Keratinocyte (primary cell): ENCODE measurements around the gene PDE8A. TPM values are rescaled to one million over a fixed set of nuclear protein-coding genes. Genes with fewer than 3 reads are reported as not detected.

Source experiments
- DNase-seq: peaks from one replicate; pipeline ENCODE4 v3.0.0-alpha.2; 2011; ENCODE audit warnings: low read depth, missing footprints, low spot score
- FAIRE-seq: peaks from 2 replicates; lab custom pipeline; 2011; peaks lifted over from hg19 to GRCh38; lab: Jason Lieb, UNC
- H2AFZ ChIP-seq: 2 replicates; pipeline ENCODE4 v1.6.0; 2012; ENCODE audit warnings: low read length, control low read depth, inconsistent platforms; ENCODE audit not compliant: control insufficient read depth
- H3K27ac ChIP-seq: 2 replicates; pipeline ENCODE4 v1.5.1; 2011; ENCODE audit warnings: low read length; ENCODE audit not compliant: control insufficient read depth, insufficient read depth
- H3K27me3 ChIP-seq: 3 replicates; pipeline ENCODE4 v1.6.0; 2011; ENCODE audit warnings: low read length; ENCODE audit not compliant: control insufficient read depth, insufficient read depth; ENCODE audit errors: extremely low read depth
- H3K36me3 ChIP-seq, 2 experiments: 2 replicates in 1 of 2; 3 replicates in 1 of 2; pipeline ENCODE4 v1.5.1; 2011; ENCODE audit warnings: low read length in 2 of 2, mild to moderate bottlenecking in 1 of 2; ENCODE audit not compliant: control insufficient read depth in 2 of 2, insufficient read depth in 2 of 2; ENCODE audit errors: extremely low read depth in 1 of 2
- H3K4me1 ChIP-seq: 3 replicates; pipeline ENCODE4 v1.5.1; 2011; ENCODE audit warnings: low read length; ENCODE audit not compliant: control insufficient read depth, insufficient read depth; ENCODE audit errors: extremely low read depth
- H3K4me2 ChIP-seq: 3 replicates; pipeline ENCODE4 v1.6.0; 2011; ENCODE audit warnings: low read depth, low read length; ENCODE audit not compliant: control insufficient read depth, insufficient read depth; ENCODE audit errors: extremely low read depth
- H3K4me3 ChIP-seq, 3 experiments: fragments of 200-600 bp in 1 of 3; sonication (generic) in 1 of 3; 2 replicates in 2 of 3; 3 replicates in 1 of 3; pipeline ENCODE4 v1.5.1; 2011 to 2016; ENCODE audit warnings: low read length in 3 of 3, mild to moderate bottlenecking in 3 of 3, control low read depth in 2 of 3, inconsistent platforms in 1 of 3, low read depth in 1 of 3, mixed read lengths in 1 of 3, mixed run types in 1 of 3, moderate library complexity in 1 of 3; ENCODE audit not compliant: control insufficient read depth in 2 of 3, insufficient read depth in 2 of 3; ENCODE audit errors: extremely low read depth in 1 of 3
- H3K79me2 ChIP-seq: 2 replicates; pipeline ENCODE4 v1.6.0; 2012; ENCODE audit warnings: low read length; ENCODE audit not compliant: control insufficient read depth, insufficient read depth
- H3K9ac ChIP-seq: 3 replicates; pipeline ENCODE4 v1.6.0; 2011; ENCODE audit warnings: low read length; ENCODE audit not compliant: control insufficient read depth, insufficient read depth; ENCODE audit errors: extremely low read depth
- H3K9me1 ChIP-seq: 3 replicates; pipeline ENCODE4 v1.6.0; 2011; ENCODE audit warnings: low read length; ENCODE audit not compliant: control insufficient read depth, insufficient read depth; ENCODE audit errors: extremely low read depth
- H3K9me3 ChIP-seq: 2 replicates; pipeline ENCODE4 v1.5.1; 2012; ENCODE audit warnings: low read depth, low read length; ENCODE audit not compliant: control insufficient read depth
- H4K20me1 ChIP-seq: 3 replicates; pipeline ENCODE4 v1.6.0; 2011; ENCODE audit warnings: low read length; ENCODE audit not compliant: control insufficient read depth, insufficient read depth; ENCODE audit errors: extremely low read depth
- CTCF ChIP-seq, 3 experiments: IDR thresholded peaks in 1 of 3; conservative IDR thresholded peaks in 1 of 3; optimal IDR thresholded peaks in 1 of 3; 2 replicates in 2 of 3; 3 replicates in 1 of 3; pipeline versions ENCODE3 to v1.5.1; 2011; ENCODE audit warnings: low read length in 3 of 3, mild to moderate bottlenecking in 3 of 3, moderate library complexity in 2 of 3, control low read depth in 1 of 3, inconsistent platforms in 1 of 3; ENCODE audit not compliant: insufficient read depth in 2 of 3; ENCODE audit errors: extremely low read depth in 1 of 3
- EZH2 ChIP-seq: IDR thresholded peaks from one replicate; pipeline ENCODE4 v1.6.1; 2012; ENCODE audit warnings: inconsistent platforms, mild to moderate bottlenecking, low read length, moderate library complexity
- dilution Hi-C: fragments of 300-500 bp; cut with MboI; formaldehyde crosslinking; loops from one replicate; pipeline ENCODE4 v1.7.0; 2020; ENCODE audit warnings: low sequenced_read_pairs; ENCODE audit not compliant: extremely low pct_ligation_motif_present
- polyA plus RNA-seq, 5 experiments: library from polyadenylated mRNA; depleted of rRNA in 3 of 5; stranded (reverse) in 3 of 5; stranded (forward) in 1 of 5; unstranded in 1 of 5; fragments of >200 nt; gene quantifications; 1 replicate in 1 of 5; 2 replicates in 3 of 5; 3 replicates in 1 of 5; pipeline versions ENCODE4 v1.2.1 to v1.2.3, GENCODE V29; 2011 to 2012; ENCODE audit warnings: missing spikeins in 2 of 5, low read depth in 1 of 5, low replicate concordance in 1 of 5

The PDE8A gene
- polyA plus RNA-seq, 1 donor (not counting 4 experiments of a cell fraction or from before 2014, with no cell fraction given) = 24.1 TPM

DNA sequence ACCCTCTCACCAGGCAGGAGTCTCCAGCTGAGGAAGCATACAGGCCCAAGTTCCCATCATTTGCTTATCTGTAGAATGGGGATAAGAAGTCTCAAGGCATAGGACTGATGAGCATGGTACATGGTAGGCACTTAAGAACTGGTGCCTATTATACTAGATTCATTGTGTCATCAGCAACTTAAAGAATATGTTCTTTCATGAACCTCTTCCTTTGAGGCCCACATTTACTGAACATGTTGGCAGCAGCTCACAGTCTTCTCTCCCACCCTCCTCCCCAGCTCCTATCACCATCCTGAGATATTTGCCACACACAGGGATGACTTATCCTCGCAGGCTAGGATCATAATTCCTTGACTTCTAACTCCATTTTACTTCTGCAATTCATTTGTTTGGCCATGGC, 142.5 kb downstream of the PDE8A start:
- no peak for TF ChIP-seq CTCF (optimal IDR thresholded peaks at IDR 0.05 in 1 of 3, IDR thresholded peaks at IDR 0.05 in 1 of 3, conservative IDR thresholded peaks at IDR 0.05 in 1 of 3; ENCODE audit: extremely low read depth in 1 of 3, insufficient read depth in 2 of 3, low read length in 3 of 3)
- TF ChIP-seq EZH2 = no peak
- Histone ChIP-seq H3K9ac (no peak overlapping the region), H3K27me3 (no peaks in the 10 kb centered on the region), H3K79me2 (no peaks in the 10 kb centered on the region), H4K20me1 (no peaks in the 10 kb centered on the region), H2AFZ (no peak overlapping the region), H3K4me2 (no peak overlapping the region), H3K9me1 (no peaks in the 10 kb centered on the region), H3K4me3 (no peak overlapping the region), H3K4me1 (peaks cover 7% of the 10 kb centered on the region), H3K36me3 (no peaks in the 10 kb centered on the region), H3K9me3 (no peaks in the 10 kb centered on the region), H3K27ac (no peak overlapping the region)
- dilution Hi-C loops = no loop called here
- DNase-seq (no peak), FAIRE-seq (no peak)

- Histone ChIP-seq H3K4me2 (no peak overlapping the region), H3K27me3 (no peaks in the 10 kb centered on the region), H3K4me3 (no peak overlapping the region), H3K9me1 (no peaks in the 10 kb centered on the region), H3K9me3 (no peaks in the 10 kb centered on the region), H3K9ac (no peak overlapping the region), H4K20me1 (no peaks in the 10 kb centered on the region), H3K4me1 (peaks cover 7% of the 10 kb centered on the region), H2AFZ (no peak overlapping the region), H3K27ac (no peak overlapping the region), H3K36me3 (peaks cover 0 to 2% of the 10 kb centered on the region in 2 experiments), H3K79me2 (no peaks in the 10 kb centered on the region)
- dilution Hi-C loops = no loop called here
- no peak for TF ChIP-seq EZH2
- no peak for TF ChIP-seq CTCF (optimal IDR thresholded peaks at IDR 0.05 in 1 of 3, IDR thresholded peaks at IDR 0.05 in 1 of 3, conservative IDR thresholded peaks at IDR 0.05 in 1 of 3; ENCODE audit: extremely low read depth in 1 of 3, insufficient read depth in 2 of 3, low read length in 3 of 3)
- FAIRE-seq (peak; percentile 85), DNase-seq (peak; percentile 19)
These were observed 143.5 kb downstream of the PDE8A start for GRCh38 chr15:85125056-85125661.
